NOMO-1 treated with dmso at 0.1 percent for 144 hours (cell line): ENCODE measurements around the gene RAP1GAP2.

ENCODE experiments used
- DNase-seq: peaks from one replicate; lab custom pipeline; 2025; ENCODE audit not compliant: unreplicated experiment; lab: John Stamatoyannopoulos, UW

Gene RAP1GAP2

DNA sequence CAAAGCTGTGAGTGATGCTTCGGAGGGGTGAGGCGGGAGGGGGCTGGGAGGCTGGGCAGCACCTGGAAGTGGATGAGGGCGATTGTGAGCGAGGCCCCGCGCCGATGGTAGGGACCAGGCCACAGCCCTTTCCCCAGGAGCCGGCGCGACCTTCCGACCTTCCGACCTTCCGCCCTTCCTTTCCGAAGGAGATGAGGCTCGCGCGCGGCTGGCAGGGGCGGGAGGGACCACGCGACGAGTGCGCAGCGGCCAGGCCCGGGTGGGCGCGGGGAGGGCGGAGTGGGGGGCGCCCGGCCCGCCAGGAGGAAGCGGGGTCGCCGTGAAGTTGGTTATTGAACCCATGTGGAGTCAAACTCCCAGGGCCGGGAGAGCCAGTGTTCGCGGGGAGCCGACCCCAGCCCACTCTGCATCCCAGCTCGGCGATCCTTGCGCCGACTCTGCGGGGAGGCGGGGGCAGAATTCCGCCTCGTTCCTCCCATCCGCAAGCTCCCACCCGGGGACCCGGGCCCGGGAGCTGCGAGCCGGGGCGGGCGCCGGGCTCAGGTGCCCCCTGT lies 56.6 kb downstream of the RAP1GAP2 start:
- no peak for DNase-seq

DNA sequence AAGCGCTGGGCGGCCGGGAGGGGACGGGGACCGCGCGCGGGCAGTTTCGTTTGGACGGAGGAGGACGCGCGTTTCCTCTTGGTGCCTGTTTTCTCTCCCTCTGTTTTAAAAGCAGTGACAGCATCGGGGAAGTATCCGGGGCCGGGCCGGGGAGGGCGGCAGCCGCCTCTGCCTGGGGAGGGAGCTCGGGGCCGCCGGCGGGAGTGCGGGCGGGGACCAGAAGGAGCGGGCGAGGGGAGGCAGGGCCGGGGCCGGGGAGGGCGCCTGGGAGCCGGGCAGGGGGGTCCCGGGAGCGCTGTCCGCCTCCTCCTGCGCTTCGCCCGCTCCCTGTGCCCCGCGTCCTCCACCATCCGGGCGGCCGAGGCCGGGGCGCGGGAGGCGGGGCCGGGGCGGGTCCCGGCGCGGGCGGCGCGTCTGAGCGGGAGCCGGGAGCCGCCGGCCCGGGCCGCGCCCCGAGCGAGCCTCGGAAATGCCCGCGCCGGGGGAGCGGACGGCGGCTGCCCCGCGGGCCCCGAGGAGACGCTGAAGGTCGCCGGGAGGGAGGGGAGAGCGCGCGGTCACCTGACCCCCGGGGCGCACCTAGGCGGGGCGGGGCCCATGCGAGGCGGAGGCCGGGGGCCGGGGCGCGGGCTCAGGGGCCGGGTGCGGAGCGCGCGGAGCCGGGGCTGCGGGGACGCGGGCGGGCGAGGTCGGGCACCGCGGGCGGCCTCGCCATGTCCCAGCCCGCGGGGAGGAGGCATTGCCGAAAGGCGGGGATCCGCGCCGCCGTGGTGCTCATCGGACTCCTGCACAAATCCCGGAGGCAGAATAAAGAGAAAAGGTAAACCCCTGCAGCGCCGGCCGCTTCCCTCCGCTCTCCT lies 57.3 kb downstream of the RAP1GAP2 start:
- DNase-seq: no peak

DNA sequence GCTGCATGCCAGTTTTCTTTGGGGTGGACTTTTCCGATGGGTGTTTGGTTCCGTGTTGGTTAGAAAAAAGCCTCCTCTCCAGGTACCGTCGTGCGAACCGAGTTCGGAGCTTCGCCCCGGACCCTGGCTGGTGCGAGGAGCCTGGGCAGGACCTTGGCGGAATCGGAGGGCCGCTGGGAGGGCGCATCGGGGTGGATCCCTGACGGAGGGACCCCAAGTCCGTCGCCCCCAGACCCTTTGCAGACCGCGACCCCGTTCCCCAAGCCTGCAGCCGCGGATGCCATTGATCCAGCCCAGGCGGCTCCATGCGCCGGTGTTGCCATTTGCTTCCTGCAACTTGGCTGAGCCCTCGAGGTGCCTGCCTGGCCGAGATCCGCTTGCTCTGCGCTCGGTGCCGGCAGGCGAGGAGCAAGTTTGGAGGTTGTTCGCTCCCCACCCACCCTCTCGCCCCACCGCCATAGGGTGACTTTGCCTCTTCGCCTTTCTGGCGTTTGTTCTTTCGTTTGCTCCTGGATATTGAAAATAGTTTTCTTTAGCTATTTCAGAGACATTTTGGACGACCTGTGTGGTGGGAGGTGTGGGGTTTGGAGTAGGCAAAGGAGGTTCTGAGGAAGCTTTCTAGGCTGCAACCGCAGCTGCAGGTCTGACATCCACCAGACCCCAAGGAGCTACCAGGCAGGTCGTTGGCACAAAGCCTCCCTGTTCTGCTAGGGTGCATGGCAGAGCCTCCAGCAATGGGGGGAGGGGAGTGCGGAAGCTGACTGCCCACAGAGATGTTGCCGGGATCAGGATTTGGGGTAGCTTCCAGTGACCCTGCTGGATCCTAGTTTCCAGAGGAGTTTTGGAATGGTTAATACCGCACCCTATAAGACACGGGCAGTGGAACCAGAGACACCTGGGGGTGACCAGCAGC lies 58.2 kb downstream of the RAP1GAP2 start:
- no peak for DNase-seq

DNA sequence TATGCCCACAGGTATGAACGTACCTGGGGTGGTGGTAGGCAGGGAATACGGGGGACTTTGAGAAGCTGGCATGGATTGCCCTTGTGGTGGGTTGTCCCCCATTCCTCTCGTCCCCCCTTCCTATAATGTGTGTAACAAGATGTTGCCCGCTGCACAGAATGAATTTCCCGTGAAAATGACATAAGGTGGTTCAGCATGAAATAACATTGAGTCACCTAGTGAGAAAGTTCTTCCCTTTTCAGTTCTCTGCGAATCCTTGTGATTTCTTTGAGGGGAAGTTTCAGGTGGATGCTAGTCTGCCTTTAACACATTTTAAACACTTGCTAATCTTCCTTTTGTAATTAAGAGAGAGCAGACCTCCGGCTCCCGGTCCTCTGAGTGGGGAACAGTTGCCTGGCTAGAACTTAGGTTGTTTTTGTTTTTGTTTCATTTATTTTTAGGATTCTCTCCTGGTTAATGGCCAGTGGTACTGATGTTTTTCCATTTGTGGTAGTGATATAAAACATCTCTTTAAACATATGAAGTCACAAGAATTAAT lies 58.9 kb downstream of the RAP1GAP2 start:
- DNase-seq: no peak

DNA sequence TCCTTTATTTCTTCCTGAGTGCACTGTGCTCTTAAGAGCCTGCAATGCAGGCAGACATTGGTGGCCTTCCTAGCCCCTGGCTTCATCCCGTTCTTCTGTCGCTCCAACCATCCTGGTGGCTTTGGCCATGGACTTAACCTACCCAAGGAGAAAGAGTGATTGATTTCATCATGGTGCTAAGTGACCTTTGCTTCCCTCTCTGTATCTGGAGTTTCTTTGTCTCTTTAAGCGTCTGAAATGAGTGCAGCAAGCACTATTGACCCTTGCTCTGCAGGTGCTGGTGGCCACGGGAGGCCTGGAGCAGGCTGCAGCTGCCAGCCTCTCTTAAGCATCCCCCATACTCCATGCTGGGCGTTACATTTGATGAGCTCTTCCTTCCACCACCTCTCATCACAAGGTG lies 60.5 kb downstream of the RAP1GAP2 start:
- no peak for DNase-seq

DNA sequence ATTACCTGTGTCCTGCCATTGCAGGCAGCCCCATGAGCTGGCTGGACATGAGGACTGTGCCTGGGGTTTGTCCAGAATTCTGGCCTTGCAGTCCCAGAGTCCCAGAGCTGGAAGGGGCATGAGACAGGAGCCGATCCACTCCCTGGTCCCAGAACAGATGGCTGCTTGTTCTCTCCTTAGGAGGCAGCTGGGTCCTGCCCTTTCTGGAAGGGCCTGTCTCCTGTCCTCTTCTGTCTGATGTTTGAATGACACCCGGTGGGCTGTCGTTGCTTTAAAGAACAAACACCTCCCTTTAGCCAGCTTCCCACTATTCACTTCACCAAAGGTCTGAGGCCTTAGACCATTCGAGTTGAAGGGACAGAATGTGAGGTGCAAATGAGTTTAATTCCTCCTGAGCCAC lies 63.8 kb downstream of the RAP1GAP2 start:
- DNase-seq: no peak

DNA sequence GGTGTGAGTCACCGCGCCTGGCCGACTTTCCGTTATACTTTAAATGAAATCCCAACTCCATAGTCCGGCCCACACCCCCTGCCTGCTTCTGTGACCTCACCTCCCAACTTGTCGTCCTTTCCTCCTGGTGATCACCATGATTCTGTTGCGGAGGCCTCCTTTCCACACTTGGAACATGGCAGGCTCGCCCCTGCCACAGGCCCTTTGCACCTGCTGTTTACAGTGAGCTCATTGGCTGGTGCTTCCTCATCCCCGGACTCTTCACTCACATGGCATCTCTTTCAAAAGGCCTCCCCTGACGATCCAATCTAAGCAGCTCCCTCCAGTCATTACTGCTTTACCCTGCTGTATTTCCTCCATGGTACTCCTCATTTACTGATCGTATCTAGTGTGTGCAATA lies 64.6 kb downstream of the RAP1GAP2 start:
- DNase-seq: no peak

DNA sequence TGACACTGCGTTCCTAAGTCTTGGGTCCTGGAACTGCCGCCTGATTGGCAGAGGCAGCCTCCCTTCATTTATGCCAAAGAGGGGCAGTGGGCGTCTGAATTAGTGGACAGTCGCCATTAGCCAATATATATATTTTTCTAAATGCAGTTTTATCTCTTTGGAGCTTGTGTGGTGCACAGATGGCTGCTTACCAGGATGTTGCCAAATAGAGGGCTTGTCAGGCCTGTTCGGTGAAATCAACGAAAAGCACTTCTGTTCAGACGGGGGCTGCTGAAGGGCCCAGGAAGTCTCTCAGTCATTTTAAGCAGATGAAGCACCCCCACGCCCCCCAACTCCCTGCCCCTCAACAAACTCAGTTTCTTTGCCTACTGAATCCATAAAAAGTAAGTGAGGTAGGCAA lies 66.0 kb downstream of the RAP1GAP2 start:
- no peak for DNase-seq

DNA sequence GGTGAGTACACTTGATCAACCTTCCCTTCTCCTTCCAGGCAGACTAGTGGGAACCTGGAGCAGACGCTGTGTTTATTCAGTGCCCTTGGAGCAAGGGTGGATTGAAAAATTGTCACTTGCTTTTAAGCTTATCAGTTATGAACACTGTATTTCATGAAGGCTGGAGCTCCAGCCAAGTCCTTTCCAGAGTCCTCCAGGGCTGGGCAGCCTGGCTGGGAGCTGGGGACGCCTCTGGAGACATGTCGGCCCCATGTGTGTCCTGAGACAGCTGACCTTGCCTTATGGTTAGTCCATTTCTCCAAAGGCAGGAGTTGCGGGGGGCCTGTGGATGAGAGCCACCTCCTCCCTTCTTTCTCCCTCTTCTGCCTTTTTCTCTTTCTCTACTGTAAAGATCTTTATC lies 67.0 kb downstream of the RAP1GAP2 start:
- DNase-seq: no peak

DNA sequence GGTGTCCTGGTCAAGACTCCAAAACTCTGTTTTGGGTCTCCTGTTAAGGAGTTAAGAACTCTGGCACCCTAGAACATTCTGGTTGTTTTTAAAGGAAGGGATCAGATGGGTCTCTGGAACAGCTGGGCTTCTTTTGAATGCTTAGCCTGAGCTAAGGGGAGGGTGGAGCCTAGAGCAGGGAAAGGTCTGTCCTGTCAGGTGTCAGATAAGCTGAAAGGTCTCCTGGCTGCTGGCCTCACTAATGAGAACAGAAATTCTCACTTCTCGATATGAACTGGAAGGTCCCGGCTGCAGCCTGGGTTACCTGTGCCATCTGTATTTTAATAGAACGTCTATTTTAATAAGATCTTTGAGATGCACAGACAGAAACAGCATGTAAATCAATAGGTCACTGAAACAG lies 69.0 kb downstream of the RAP1GAP2 start:
- no peak for DNase-seq

DNA sequence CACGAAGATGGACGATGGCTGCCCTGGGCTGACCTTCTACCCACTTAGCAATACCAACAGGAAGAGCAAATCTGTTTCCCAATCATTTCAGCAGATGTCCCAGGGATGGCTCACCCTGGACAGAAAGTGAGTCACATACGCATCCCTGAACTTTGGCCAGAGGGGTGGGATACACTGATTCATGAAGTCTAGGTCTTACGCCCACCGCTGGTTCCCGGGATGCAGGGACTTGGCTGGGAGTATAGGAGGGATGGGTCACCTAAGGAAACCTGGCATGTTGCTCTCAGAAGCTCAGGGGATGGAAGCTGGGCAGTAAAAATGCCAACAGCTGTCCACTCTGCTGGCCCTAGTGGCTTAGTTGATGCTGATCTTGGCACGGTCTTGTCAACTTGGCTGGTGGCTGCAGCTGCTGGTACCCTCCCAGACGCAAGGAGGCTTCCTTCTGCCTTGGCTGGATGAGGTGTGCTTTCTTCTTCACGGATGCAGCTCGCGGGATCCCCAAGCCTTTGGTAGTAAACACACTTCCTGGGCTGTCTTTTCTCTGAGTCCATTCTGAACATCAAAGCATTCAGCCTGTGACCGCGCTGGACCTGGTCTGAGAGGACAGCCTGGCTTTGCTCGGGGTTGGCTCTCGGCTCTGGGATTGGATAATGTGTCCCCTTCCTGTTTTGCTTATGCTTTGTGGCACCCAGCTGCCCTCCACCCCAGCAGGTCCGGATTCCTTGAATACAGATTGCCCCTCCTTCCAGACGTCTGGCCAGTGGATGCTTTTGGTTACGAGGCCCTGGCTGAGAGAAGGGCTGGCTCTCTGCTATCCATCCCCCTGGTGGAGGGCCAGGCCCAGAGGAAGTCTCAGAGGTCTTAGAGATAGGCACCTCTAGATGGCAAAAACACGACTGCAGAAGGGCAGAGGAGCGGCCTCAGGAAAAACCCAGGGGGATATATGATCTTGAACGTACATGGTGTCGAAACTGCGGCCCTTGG lies 71.5 kb downstream of the RAP1GAP2 start:
- DNase-seq: no peak

DNA sequence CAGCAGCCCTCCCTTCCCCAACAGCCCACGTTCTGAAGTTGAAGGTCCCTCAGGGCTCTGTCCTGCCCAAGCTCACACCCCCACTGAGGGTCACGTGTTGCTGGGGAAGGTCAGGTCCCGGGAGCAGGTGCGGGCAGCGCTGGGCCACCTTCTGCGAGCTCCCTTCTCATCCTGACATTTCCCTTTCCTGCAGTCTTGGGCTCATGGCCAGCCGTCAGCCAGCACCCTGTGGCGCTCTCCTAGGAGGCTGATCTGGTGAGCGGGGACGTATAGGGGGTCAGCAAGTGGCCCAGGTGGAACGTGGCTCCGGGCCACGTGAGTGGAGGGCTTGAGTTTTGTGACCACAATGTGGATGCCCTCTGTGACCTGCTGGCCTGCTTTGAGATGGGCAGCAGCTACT lies 73.4 kb downstream of the RAP1GAP2 start:
- no peak for DNase-seq

DNA sequence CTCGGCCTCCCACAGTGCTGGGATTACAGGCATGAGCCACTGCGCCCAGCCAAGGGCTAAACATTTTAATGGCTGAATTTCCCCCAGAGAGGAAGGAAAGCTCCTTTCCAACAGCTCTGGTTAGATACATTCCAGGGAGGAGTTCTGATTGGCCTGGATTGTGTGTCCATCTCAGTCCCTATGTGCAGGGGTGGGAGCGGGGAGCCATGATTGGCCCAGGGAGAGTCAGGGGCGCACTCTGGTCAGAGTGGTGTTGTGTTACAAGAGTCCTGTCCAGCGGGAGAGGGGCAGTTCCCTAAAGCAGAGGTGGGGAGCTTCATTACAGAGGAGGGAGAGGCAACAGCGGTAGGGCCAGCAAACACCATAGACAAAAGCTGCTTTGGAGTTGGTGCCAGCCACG lies 75.0 kb downstream of the RAP1GAP2 start:
- DNase-seq: no peak

DNA sequence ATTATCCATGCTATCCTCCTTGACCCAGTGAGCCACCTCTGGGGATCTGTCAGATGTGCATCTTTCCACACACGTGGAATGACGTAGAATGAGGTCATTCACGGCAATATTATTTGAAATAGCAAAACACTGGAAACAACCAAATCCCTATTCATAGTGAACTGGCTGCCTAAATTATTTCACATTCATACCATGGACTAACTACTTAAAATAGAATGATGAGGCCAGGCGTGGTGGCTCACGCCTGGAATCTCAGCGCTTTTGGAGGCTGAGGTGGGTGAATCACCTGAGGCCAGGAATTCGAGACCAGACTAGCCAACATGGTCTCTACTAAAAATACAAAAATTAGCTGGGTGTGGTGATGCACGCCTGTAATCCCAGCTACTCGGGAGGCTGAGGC lies 75.5 kb downstream of the RAP1GAP2 start:
- no peak for DNase-seq

DNA sequence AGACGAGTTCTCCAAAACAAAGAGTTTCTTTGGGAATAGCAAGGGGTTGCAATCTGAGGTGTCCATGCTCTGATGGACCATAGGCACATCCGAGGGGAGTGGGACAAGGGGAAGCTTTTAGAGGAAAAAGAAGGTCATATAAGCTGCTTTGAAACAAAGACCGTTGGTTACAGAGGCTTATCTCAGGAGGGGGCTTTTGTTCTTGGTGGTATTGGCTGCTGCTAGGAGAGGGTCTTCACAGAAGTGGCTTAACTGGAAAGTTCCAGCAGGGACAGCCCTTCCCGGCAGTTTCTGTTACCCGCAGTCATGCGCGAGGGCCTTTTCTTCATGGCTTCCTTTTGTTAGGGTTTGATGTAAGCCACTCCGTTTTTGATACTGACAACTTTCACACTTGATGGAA lies 76.0 kb downstream of the RAP1GAP2 start:
- DNase-seq: no peak

DNA sequence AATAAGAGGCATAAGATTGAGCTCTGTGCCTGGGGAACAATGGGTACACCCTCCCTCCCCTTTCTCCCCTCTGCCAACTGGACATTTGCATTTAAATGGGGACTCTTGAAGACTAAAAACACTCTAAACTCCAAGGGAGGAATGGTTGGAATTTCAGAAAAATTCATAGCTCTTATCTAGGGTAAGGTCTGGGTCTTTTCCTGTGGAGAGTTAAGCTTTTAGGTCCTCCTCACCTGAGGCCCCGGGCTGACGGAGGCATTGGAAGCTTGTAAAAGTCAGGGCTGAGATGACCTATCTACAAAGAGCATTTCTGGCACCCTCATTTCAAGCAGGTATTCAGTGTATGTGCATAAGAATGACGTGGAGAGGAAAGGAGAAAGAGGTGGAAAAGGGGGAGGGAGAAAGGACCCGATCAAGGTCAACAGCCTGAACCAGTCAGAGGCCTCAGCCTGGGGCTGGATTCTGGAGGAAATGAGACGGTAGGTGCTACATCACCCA lies 78.0 kb downstream of the RAP1GAP2 start:
- DNase-seq: no peak

DNA sequence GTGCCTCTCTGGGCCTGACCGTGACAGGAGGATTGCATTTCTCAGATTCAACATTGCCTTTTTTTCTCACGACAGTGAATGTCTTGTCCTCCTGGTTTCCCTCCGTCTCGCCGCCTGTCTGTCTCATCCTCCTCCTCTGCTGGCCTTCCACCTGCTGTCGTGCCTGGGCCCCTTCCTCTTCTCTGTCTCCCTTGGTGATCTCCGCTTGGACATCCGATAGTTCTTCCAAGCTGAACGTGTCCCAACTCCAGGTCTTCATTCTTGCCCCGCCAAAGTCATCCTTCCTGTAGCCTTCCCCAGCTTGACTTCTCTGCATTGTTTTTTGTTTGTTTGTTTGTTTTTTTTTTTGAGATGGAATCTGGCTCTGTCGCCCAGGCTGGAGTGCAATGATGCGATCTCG lies 79.4 kb downstream of the RAP1GAP2 start:
- no peak for DNase-seq

DNA sequence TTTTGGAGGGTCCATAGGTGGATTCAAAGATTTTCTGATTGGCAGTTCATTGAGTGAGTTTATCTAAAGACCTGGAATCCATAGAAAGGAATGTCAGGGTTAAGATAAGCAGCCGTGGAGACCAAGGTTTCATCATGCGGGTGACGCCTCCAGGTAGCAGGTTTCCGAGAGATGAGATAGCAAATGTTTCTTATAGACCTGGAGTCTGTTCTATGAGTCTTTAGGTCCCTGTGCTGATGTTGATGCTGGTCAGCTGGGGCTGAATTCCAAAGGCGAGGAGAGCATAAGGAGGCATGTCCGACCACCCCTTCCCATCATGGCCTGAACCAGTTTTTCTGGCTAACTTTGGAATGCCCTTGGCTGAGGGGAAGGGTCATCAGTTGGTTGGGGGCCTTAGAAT lies 80.2 kb downstream of the RAP1GAP2 start:
- no peak for DNase-seq

DNA sequence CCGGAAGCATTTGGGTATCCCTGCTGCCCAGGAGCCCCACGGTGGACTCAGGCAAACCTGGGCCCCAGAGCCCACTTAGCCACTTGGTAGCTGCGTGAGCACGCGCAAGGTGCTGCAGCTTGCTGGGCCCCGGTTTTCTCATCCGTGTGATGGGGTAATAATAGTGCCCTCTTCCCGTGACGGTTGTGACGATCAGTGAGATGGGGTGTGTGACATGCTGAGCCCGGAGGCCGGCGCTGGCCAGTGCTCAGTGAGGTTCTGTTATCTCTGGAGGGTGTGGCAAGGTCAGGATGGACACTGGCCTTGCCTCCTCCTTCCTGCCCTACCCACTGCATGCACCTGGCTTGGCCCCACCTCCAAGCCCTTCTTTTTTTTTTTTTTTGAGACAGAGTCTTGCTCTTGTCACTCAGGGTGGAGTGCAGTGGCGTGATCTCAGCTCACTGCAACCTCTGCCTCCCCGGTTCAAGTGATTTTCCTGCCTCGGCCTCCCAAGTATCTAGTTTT lies 82.6 kb downstream of the RAP1GAP2 start:
- DNase-seq: no peak

DNA sequence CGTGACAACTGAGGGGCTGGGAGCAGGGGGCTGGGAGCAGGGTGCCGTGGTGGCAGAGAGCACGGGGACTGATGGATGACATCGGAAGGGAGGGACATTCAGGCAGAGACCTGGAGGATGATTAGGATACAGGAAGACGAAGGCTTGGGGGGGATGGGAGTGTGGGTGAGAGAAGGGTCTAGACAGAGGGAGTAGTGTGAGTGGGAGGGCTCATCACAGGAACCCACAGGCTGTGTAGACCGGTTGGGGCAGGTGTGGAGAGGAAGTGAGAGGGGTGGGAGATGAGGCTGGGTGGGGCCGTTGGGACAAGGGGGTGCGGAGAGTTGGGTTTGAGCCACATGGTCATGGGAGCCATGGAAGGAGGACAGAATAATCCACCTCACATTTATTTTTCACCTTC lies 83.8 kb downstream of the RAP1GAP2 start:
- DNase-seq: no peak
